HEK293 (cell line): Measurements from ENCODE around the gene SYTL3.

Experiments used
- CTCF ChIP-seq: fragments of 450-650 bp; formaldehyde crosslinking; IDR thresholded peaks from 2 replicates; pipeline ENCODE4 v1.5.1; 2016; ENCODE audit warnings: missing biosample characterization, missing genetic modification characterization
- ZNF121 ChIP-seq: fragments of 450-650 bp; formaldehyde crosslinking; IDR thresholded peaks from 2 replicates; pipeline ENCODE4 v1.5.1; 2016; ENCODE audit warnings: missing biosample characterization, missing genetic modification characterization
- ZNF354C ChIP-seq: fragments of 450-650 bp; formaldehyde crosslinking; IDR thresholded peaks from 2 replicates; pipeline ENCODE4 v1.5.1; 2016; ENCODE audit warnings: missing biosample characterization, missing genetic modification characterization, low read depth, borderline replicate concordance
- ZNF416 ChIP-seq: fragments of 450-650 bp; formaldehyde crosslinking; IDR thresholded peaks from 2 replicates; pipeline ENCODE4 v1.5.1; 2016; ENCODE audit warnings: missing biosample characterization, missing genetic modification characterization
- TF ChIP-seq, protein P1 (sequence below): fragments of 450-650 bp; formaldehyde crosslinking; IDR thresholded peaks from 2 replicates; pipeline ENCODE4 v1.5.1; 2016; ENCODE audit warnings: missing biosample characterization, missing genetic modification characterization

DNA sequence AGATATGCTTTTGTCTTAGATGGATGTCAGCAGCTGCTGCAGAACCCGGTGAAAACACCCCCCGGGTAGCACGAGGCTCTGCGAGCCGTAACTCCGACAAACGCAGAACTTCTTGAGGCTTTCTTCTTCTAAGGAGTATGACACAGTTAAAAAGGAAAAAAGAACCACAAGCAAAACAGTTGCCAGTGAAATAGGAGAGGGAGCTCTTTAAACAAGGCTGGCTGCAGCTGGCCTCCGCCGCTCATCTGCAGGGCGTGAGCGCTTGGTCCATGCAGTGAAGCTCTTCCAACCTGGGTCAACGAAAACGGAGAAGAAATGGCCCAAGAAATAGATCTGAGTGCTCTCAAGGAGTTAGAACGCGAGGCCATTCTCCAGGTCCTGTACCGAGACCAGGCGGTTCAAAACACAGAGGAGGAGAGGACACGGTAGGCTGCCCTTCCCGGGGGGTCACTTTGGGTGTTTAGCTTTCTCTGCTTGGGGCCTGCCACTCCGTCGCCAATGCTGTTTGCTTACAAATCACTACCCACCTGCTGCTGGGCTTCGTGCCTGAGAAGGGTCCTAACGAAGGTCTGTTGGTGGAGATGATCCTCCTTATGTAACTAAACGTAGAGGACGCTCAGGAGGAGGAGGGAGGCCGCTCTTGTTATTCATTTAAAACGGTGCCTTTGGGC lies 13.2 kb downstream of the SYTL3 start:
- TF ChIP-seq CTCF (tag by site-specific recombination) (no peak), ZNF121 (tag by site-specific recombination) (no peak), ZNF354C (tag by site-specific recombination) (no peak), ZNF416 (no peak)
- TF ChIP-seq, protein P1, sequence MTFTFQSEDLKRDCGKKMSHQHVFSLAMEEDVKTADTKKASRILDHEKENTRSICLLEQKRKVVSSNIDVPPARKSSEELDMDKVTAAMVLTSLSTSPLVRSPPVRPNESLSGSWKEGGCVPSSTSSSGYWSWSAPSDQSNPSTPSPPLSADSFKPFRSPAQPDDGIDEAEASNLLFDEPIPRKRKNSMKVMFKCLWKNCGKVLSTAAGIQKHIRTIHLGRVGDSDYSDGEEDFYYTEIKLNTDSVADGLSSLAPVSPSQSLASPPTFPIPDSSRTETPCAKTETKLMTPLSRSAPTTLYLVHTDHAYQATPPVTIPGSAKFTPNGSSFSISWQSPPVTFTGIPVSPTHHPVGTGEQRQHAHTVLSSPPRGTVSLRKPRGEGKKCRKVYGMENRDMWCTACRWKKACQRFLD (tag by site-specific recombination), result no peak
